HG02852 (cell line): ENCODE results near the gene SETBP1.

Experiments used
- ATAC-seq: cut with Tn5 transposase; IDR thresholded peaks from one replicate; pipeline ENCODE4 v1.9.1; 2021; ENCODE audit warnings: mild to moderate bottlenecking, moderate library complexity; ENCODE audit not compliant: unreplicated experiment

SETBP1 gene

GRCh38 chr18:44730803-44731529 is 50.3 kb downstream of the SETBP1 start:
- ATAC-seq = no peak

GRCh38 chr18:44731530-44732237 is 51.0 kb downstream of the SETBP1 start:
- peak; percentile 60 for ATAC-seq

GRCh38 chr18:44732238-44732563 is 51.5 kb downstream of the SETBP1 start:
- no peak for ATAC-seq

GRCh38 chr18:44732599-44732998 is 51.9 kb downstream of the SETBP1 start:
- no peak for ATAC-seq

- ATAC-seq = no peak
These were observed 52.5 kb downstream of the SETBP1 start for GRCh38 chr18:44733069-44733753.

GRCh38 chr18:44733754-44734465 is 53.2 kb downstream of the SETBP1 start:
- ATAC-seq = no peak

- no peak for ATAC-seq
These were observed 54.4 kb downstream of the SETBP1 start for GRCh38 chr18:44735096-44735495.

GRCh38 chr18:44736664-44737380 is 56.1 kb downstream of the SETBP1 start:
- no peak for ATAC-seq

- no peak for ATAC-seq
These were observed 56.9 kb downstream of the SETBP1 start for GRCh38 chr18:44737623-44738022.

- no peak for ATAC-seq
These were observed 59.3 kb downstream of the SETBP1 start for GRCh38 chr18:44740000-44740399.

GRCh38 chr18:44741085-44741484 is 60.4 kb downstream of the SETBP1 start:
- no peak for ATAC-seq

GRCh38 chr18:44741511-44741910 is 60.8 kb downstream of the SETBP1 start:
- ATAC-seq = no peak

GRCh38 chr18:44742126-44742525 is 61.4 kb downstream of the SETBP1 start:
- ATAC-seq = no peak

- ATAC-seq = no peak
These were observed 62.1 kb downstream of the SETBP1 start for GRCh38 chr18:44742718-44743311.

GRCh38 chr18:44743631-44744030 is 62.9 kb downstream of the SETBP1 start:
- ATAC-seq = no peak

- ATAC-seq = no peak
These were observed 63.8 kb downstream of the SETBP1 start for GRCh38 chr18:44744161-44745121.

GRCh38 chr18:44747157-44747556 is 66.5 kb downstream of the SETBP1 start:
- ATAC-seq = no peak

- no peak for ATAC-seq
These were observed 67.9 kb downstream of the SETBP1 start for GRCh38 chr18:44748582-44748981.

- ATAC-seq = no peak
These were observed 70.1 kb downstream of the SETBP1 start for GRCh38 chr18:44750774-44751173.
